K562 (cell line): Measurements from ENCODE around the gene PRPSAP1. TPM values are rescaled to one million over a fixed set of nuclear protein-coding genes. Genes with fewer than 3 reads are reported as not detected.

Source experiments
- FIP1L1 ChIP-seq: fragments of 200-400 bp; formaldehyde crosslinking; IDR thresholded peaks from 2 replicates; pipeline ENCODE4 v1.6.1; 2018; ENCODE audit warnings: mild to moderate bottlenecking, low read depth, low read length; ENCODE audit not compliant: poor library complexity, severe bottlenecking
- POLR2AphosphoS5 ChIP-seq: IDR thresholded peaks from 2 replicates; pipeline ENCODE4 v1.6.1; 2011; ENCODE audit warnings: mild to moderate bottlenecking, low read depth, low read length, moderate library complexity; ENCODE audit not compliant: control insufficient read depth, insufficient read depth
- POU5F1 ChIP-seq: fragments of 150-350 bp; IDR thresholded peaks from 2 replicates; pipeline ENCODE4 v1.6.1; 2014; ENCODE audit warnings: borderline replicate concordance, low read length, low read depth, mild to moderate bottlenecking; ENCODE audit not compliant: partially characterized antibody
- RCOR1 ChIP-seq, 2 experiments: IDR thresholded peaks; 2 replicates each; pipeline ENCODE4 v1.6.1; 2012; ENCODE audit warnings: low read depth in 2 of 2, low read length in 2 of 2, borderline replicate concordance in 1 of 2, improper control_type of control experiment in 1 of 2
- ZBTB7A ChIP-seq: IDR thresholded peaks from 2 replicates; pipeline ENCODE4 v1.6.1; 2011; ENCODE audit warnings: low read depth, mild to moderate bottlenecking, low read length, moderate library complexity, borderline replicate concordance; ENCODE audit not compliant: control insufficient read depth
- ZFPM2 ChIP-seq: fragments of 250-450 bp; sonication (Bioruptor Pico); IDR thresholded peaks from 2 replicates; pipeline ENCODE4 v1.5.1; 2022; ENCODE audit warnings: mild to moderate bottlenecking
- polyA plus RNA-seq, 8 experiments: library from polyadenylated mRNA; depleted of rRNA in 4 of 8; stranded (reverse) in 5 of 8; unstranded in 3 of 8; fragments of >200 nt; fragmentation: Nextera tagmentation in 2 of 8; fragmentation: Illumina TruSeq in 1 of 8; extraction: Ambion mirVana in 2 of 8; extraction: Trizol in 1 of 8; gene quantifications; 2 replicates each; pipeline versions ENCODE4 v1.2.1 to v1.2.3, GENCODE V29; 2011 to 2014; ENCODE audit warnings: inconsistent platforms in 1 of 8, missing spikeins in 1 of 8
- total RNA-seq, 7 experiments: library from RNA; depleted of rRNA in 6 of 7; stranded (reverse); fragments of >200 nt in 6 of 7; fragmentation: Illumina TruSeq in 2 of 7; extraction: Trizol in 2 of 7; gene quantifications; 2 replicates each; pipeline versions ENCODE4 v1.2.1 to v1.2.3, GENCODE V29; 2011 to 2021; ENCODE audit warnings: low replicate concordance in 1 of 7
- TF ChIP-seq, protein P1 (sequence below): fragments of 450-650 bp; IDR thresholded peaks from 2 replicates; pipeline ENCODE4 v1.7.0; 2016; ENCODE audit warnings: borderline replicate concordance

PRPSAP1 gene
- total and polyA plus RNA-seq, 9 of the 15 experiments (the other 6 are each of a cell fraction or from before 2014, with no cell fraction given) = 21.9 to 77.1 (median 40.8) TPM

GRCh38 chr17:76388966-76389888 lies 35.5 kb upstream of the PRPSAP1 start (continued):
- peak; percentile 9; the same call in 1 of the 2 replicates for TF ChIP-seq POLR2AphosphoS5
- TF ChIP-seq ZBTB7A = 0 out of 2 replicates have a peak, but pooled peaks have one; percentile 21
- no peak for TF ChIP-seq FIP1L1
- TF ChIP-seq, protein P1, sequence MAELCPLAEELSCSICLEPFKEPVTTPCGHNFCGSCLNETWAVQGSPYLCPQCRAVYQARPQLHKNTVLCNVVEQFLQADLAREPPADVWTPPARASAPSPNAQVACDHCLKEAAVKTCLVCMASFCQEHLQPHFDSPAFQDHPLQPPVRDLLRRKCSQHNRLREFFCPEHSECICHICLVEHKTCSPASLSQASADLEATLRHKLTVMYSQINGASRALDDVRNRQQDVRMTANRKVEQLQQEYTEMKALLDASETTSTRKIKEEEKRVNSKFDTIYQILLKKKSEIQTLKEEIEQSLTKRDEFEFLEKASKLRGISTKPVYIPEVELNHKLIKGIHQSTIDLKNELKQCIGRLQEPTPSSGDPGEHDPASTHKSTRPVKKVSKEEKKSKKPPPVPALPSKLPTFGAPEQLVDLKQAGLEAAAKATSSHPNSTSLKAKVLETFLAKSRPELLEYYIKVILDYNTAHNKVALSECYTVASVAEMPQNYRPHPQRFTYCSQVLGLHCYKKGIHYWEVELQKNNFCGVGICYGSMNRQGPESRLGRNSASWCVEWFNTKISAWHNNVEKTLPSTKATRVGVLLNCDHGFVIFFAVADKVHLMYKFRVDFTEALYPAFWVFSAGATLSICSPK = no peak
- no peak for TF ChIP-seq POU5F1
- TF ChIP-seq RCOR1 (IDR thresholded peaks at IDR 0.05; ENCODE audit: borderline replicate concordance in 1 of 2, low read depth in 2 of 2, low read length in 2 of 2) = no peak
- TF ChIP-seq ZFPM2 (CRISPR knock-in tag) = no peak
